ENCODE measurements around the gene ZNF646.
"Not testable (repeated sequence)": the region's sequence is repeated elsewhere in the genome, so short reads cannot be mapped to it uniquely, and the experiment has no call there.

GRCh38 chr16:31100876-31101641 is 26.8 kb downstream of the ZNF646 start:
- TF ChIP-seq, protein P1, sequence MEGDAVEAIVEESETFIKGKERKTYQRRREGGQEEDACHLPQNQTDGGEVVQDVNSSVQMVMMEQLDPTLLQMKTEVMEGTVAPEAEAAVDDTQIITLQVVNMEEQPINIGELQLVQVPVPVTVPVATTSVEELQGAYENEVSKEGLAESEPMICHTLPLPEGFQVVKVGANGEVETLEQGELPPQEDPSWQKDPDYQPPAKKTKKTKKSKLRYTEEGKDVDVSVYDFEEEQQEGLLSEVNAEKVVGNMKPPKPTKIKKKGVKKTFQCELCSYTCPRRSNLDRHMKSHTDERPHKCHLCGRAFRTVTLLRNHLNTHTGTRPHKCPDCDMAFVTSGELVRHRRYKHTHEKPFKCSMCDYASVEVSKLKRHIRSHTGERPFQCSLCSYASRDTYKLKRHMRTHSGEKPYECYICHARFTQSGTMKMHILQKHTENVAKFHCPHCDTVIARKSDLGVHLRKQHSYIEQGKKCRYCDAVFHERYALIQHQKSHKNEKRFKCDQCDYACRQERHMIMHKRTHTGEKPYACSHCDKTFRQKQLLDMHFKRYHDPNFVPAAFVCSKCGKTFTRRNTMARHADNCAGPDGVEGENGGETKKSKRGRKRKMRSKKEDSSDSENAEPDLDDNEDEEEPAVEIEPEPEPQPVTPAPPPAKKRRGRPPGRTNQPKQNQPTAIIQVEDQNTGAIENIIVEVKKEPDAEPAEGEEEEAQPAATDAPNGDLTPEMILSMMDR (IDR thresholded peaks at IDR 0.05; ENCODE audit: low read depth, low read length, poor library complexity, severe bottlenecking) = not testable (repeated sequence)
- not testable (repeated sequence) for TF ChIP-seq EZH2phosphoT487 (IDR thresholded peaks at IDR 0.05; ENCODE audit: borderline replicate concordance, low read length)
